K562 (cell line): ENCODE measurements around the gene IFFO2.

Source experiments
- FOXA1 ChIP-seq: fragments of 450-650 bp; IDR thresholded peaks from 2 replicates; pipeline ENCODE4 v1.6.1; 2016; ENCODE audit warnings: mild to moderate bottlenecking, borderline replicate concordance
- RBM14 ChIP-seq: fragments of 200-400 bp; formaldehyde crosslinking; IDR thresholded peaks from 2 replicates; pipeline ENCODE4 v1.6.1; 2018; ENCODE audit warnings: low read depth, mild to moderate bottlenecking, low read length, moderate library complexity, borderline replicate concordance; ENCODE audit not compliant: insufficient read depth
- ZNF311 ChIP-seq: fragments of 250-450 bp; sonication (Bioruptor Pico); IDR thresholded peaks from 2 replicates; pipeline ENCODE4 v1.4.0; 2020; ENCODE audit warnings: mild to moderate bottlenecking, moderate library complexity
- TF ChIP-seq, protein P1 (sequence below), 3 experiments: IDR thresholded peaks in 2 of 3; conservative IDR thresholded peaks in 1 of 3; 2 replicates each; pipeline ENCODE4 v1.5.1; 2011 to 2012; ENCODE audit warnings: low read length in 3 of 3, mild to moderate bottlenecking in 3 of 3, control low read depth in 2 of 3, improper control_type of control experiment in 1 of 3, inconsistent platforms in 1 of 3, low read depth in 1 of 3, mixed read lengths in 1 of 3, moderate library complexity in 1 of 3; ENCODE audit not compliant: insufficient read depth in 2 of 3

DNA sequence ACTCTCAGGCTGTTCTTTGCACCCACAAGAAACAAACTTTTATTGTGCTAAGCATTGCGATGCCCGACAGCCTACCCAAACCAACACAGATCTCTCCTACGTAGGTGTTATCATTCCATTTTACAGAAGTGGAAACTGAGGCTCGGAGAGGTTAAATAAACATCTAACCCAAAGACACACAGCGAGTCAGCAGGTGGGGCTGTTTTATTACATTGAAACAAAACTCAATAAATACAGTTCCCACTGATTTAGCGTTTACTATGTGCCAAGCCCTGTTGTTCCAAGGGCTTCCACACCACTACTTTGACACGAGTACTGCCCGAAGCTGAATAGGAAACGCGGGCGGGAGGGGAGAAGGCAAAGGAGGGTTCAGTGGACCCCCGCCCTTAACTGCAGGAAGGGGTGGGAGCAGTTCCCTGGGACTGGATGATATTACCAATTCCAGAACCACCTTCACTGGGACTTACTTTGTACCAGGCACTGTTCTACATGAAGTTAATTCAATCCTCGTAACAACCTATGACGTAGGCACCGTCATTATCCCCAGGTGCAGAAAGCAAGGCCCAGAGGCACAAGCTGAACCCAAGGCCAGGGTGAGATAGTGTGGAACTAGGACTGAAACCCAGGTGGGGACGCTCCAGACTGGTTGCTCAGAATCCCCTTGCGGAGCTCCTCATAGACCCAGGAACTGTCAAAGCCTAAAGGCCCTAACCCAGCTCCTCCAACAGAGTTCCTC is 34.8 kb downstream of the IFFO2 start:
- TF ChIP-seq FOXA1 (no peak), RBM14 (no peak), ZNF311 (CRISPR knock-in tag) (no peak)
- TF ChIP-seq, protein P1, sequence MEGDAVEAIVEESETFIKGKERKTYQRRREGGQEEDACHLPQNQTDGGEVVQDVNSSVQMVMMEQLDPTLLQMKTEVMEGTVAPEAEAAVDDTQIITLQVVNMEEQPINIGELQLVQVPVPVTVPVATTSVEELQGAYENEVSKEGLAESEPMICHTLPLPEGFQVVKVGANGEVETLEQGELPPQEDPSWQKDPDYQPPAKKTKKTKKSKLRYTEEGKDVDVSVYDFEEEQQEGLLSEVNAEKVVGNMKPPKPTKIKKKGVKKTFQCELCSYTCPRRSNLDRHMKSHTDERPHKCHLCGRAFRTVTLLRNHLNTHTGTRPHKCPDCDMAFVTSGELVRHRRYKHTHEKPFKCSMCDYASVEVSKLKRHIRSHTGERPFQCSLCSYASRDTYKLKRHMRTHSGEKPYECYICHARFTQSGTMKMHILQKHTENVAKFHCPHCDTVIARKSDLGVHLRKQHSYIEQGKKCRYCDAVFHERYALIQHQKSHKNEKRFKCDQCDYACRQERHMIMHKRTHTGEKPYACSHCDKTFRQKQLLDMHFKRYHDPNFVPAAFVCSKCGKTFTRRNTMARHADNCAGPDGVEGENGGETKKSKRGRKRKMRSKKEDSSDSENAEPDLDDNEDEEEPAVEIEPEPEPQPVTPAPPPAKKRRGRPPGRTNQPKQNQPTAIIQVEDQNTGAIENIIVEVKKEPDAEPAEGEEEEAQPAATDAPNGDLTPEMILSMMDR (IDR thresholded peaks at IDR 0.05 in 2 of 3, conservative IDR thresholded peaks at IDR 0.05 in 1 of 3; ENCODE audit: insufficient read depth in 2 of 3, low read depth in 1 of 3, low read length in 3 of 3), result peak in 2 of 3 experiments; percentile 12 to 23; a peak in 2 of 6 replicates
